ENCODE measurements around the gene ZNHIT3.

The ZNHIT3 gene

GRCh38 chr17:36461330-36462110 is 25.0 kb upstream of the ZNHIT3 start:
- no peak for DNase-seq (ENCODE audit: low read depth)
- no peak for TF ChIP-seq CTCF (IDR thresholded peaks at IDR 0.05; ENCODE audit: insufficient read depth, low read depth, low read length, missing control alignments)
- H3K4me3 ChIP-seq (ENCODE audit: low read depth, low read length) = no peak overlapping the region

GRCh38 chr17:36463916-36464764 is 22.3 kb upstream of the ZNHIT3 start:
- H3K4me3 ChIP-seq (ENCODE audit: low read depth, low read length) = no peak overlapping the region
- peak; percentile 21 for DNase-seq (ENCODE audit: low read depth)

GRCh38 chr17:36464765-36465088 is 21.8 kb upstream of the ZNHIT3 start:
- no peak for TF ChIP-seq CTCF (IDR thresholded peaks at IDR 0.05; ENCODE audit: insufficient read depth, low read depth, low read length, missing control alignments)

More at GRCh38 chr17:36463916-36464764, 22.3 kb upstream of the ZNHIT3 start:
- no peak for TF ChIP-seq CTCF (IDR thresholded peaks at IDR 0.05; ENCODE audit: insufficient read depth, low read depth, low read length, missing control alignments)

GRCh38 chr17:36468903-36469635 is 17.4 kb upstream of the ZNHIT3 start:
- no peak overlapping the region for H3K4me3 ChIP-seq (ENCODE audit: low read depth, low read length)
- TF ChIP-seq CTCF (IDR thresholded peaks at IDR 0.05; ENCODE audit: insufficient read depth, low read depth, low read length, missing control alignments) = no peak
- DNase-seq (ENCODE audit: low read depth) = no peak

More at GRCh38 chr17:36464765-36465088, 21.8 kb upstream of the ZNHIT3 start:
- DNase-seq (ENCODE audit: low read depth) = no peak
- H3K4me3 ChIP-seq (ENCODE audit: low read depth, low read length) = no peak overlapping the region

- H3K4me3 ChIP-seq (ENCODE audit: low read depth, low read length) = no peak overlapping the region
- TF ChIP-seq CTCF (IDR thresholded peaks at IDR 0.05; ENCODE audit: insufficient read depth, low read depth, low read length, missing control alignments) = no peak
- DNase-seq (ENCODE audit: low read depth) = no peak
Observed at GRCh38 chr17:36469733-36470132, 16.7 kb upstream of the ZNHIT3 start.

- DNase-seq (ENCODE audit: low read depth) = no peak
- no peak for TF ChIP-seq CTCF (IDR thresholded peaks at IDR 0.05; ENCODE audit: insufficient read depth, low read depth, low read length, missing control alignments)
- no peak overlapping the region for H3K4me3 ChIP-seq (ENCODE audit: low read depth, low read length)
Observed at GRCh38 chr17:36470499-36470898, 16.0 kb upstream of the ZNHIT3 start.

Data from GM12865 (cell line).